ENCODE results near the gene ARHGEF6.

DNA sequence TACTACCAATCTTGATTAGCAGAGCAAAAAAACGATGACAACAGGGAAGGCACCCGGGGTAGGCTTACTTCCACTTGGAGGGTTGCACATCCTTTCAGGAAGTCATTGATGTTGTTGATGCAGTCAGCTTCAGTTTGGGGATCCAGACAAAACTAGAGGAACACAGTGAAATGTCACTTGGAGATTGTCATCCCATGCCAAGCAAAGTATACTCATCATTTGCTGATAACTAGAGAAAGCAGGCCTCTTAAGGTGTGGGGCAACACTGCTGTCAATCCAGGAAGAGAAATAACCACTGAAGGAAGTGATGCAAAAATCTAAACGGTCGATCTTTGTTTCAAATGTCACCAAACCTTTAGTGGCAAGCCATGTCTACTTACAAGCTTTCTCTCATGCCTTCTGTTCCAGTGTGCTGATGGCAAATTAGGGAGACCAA is 1.4 kb downstream of the ARHGEF6 start:
- no peak for TF ChIP-seq POLR2A (IDR thresholded peaks at IDR 0.05)
- TF ChIP-seq, protein P1, sequence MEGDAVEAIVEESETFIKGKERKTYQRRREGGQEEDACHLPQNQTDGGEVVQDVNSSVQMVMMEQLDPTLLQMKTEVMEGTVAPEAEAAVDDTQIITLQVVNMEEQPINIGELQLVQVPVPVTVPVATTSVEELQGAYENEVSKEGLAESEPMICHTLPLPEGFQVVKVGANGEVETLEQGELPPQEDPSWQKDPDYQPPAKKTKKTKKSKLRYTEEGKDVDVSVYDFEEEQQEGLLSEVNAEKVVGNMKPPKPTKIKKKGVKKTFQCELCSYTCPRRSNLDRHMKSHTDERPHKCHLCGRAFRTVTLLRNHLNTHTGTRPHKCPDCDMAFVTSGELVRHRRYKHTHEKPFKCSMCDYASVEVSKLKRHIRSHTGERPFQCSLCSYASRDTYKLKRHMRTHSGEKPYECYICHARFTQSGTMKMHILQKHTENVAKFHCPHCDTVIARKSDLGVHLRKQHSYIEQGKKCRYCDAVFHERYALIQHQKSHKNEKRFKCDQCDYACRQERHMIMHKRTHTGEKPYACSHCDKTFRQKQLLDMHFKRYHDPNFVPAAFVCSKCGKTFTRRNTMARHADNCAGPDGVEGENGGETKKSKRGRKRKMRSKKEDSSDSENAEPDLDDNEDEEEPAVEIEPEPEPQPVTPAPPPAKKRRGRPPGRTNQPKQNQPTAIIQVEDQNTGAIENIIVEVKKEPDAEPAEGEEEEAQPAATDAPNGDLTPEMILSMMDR (IDR thresholded peaks at IDR 0.05) = no peak

All from adrenal gland (tissue), 5 donors.